A172 (cell line): ENCODE results near the gene MMP27. TPM values are rescaled to one million over a fixed set of nuclear protein-coding genes. Genes with fewer than 3 reads are reported as not detected.
A peak's percentile ranks its signal among the peaks of the same experiment; 100 is the strongest.

Experiments used
- DNase-seq: peaks from one replicate; pipeline ENCODE4 v3.0.0-alpha.2; 2015; ENCODE audit warnings: low spot score
- total RNA-seq: library from RNA; depleted of rRNA; stranded (reverse); fragments of >200 nt; shearing (Covaris generic); gene quantifications from 2 replicates; pipeline ENCODE4 v1.2.3, GENCODE V29; 2014

Gene MMP27
- total RNA-seq, 1 experiment from 2014 or later: not detected

DNA sequence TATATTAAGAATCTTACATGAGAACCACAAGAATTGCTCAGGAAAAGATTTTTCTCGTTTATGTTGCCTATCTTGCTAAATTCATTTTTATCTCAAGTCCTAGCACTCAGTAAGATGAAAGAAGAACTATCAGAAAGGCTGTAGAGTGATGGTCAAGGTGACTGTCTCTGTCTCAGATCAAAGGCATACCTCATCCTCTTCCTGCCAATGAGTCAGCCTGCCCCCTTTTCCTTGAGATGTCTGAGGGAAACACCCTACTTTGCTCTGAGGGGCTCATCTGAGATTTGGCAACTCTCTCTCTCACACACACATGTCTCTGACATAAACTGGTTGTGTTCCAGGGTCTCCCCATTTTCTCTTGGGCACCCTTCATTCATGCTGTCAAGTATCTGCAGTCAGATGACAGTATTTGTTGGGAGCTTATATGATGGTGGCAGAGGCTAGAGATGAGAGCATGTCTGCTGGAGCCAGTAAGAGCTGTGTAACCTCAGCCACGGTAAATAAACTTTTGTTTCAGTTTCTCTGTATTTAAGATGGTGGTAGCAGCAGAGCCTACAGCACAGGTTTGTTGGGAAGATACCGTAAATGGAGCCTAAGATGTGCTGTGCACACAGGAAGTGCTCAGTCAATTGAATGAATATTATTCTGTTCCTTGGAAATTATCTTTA, 1.6 kb downstream of the MMP27 start:
- no peak for DNase-seq

DNA sequence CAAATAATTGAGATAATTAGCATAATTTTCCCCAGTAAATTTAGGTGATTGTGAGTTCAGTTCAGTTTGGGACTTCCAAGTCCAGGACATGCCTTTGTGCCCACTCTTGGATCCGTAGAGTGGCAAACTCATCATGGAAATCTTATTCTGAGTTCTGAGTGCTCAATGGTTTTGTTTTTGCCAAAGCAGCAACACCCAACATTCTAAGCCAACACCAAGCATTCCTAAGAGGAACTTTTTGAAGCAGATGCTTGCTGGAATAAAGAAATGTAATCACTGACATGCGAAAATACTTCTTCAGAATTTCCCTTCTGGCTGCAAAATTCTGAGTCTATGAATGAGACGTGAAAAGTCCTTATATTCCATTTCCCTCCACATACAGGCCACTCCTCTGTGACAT, 10.4 kb downstream of the MMP27 start:
- DNase-seq: no peak

DNA sequence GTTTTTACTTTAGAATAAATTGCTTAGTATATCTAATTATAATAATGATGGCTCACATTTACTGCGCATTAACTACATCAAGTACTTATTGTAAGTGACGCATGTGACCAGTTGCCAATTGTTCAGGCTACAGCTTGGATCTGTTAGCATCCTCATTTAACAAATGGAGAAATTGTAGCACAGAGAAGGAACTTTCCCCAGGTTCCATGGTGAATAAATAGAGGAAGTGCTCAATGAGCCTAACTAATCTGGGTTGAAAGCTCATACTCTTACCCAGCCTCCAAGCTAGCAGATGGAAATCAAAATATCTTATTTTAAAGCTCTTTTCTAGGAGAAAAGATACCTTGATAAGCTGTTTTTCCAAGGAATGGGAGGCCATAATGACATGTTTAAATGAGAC, 19.8 kb downstream of the MMP27 start:
- DNase-seq: no peak

DNA sequence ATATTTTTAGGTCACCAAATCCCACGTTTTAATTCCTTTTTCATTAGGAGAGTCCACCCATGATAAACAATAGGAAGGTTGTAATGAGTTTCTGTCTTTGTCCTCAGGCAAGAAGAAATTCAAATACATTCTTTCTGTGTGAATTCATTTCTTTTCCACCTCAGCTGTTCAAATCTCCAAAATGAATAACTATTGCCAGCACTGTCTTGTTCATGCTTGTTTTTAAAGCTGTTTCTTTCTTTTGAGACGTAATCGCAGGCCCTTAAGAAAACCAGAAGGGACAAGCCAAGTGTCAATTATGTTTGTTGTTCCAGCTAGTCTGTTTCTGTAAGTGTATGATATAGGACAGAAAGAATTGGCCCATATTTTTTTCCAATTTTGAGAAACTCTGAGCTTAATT, 20.2 kb downstream of the MMP27 start:
- DNase-seq: no peak

DNA sequence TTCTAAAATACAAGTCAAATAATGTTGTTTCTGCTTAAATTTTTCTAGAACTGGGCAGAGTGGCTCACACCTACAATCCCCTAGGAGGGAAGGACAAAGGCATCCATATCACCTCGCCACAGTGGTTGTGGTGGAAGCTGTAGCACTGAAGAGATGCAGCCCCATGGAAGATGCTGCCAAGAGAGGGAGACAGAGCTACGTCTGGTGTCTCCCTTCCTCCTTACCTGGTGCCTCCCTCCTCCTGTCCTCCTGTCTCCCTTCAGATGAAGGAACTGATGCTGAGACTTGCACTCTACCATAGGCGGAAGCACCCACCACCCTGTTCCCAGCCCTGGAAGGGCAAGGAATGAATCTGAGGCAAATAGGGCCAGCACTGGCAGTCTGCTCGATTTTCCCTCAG, 22.3 kb downstream of the MMP27 start:
- DNase-seq: no peak

DNA sequence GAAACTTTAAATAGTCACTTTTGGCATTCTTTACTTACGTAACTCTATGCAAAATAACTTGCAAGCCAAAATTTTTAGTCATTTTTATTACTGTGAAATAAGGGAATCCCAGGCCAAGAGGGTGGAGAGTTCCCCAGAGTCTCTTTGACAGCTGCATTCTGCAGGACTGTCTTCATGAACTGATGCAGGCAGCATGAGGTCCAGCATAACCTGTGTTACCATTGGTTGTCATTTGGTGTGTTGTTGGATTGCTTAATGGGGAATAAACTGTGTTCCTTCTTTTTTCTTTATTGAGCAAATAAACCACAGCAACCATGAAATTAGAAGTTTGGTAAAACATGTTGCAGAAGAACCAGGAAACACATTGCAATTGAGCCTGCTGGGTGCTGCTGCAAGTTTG, 24.6 kb downstream of the MMP27 start:
- DNase-seq: no peak

DNA sequence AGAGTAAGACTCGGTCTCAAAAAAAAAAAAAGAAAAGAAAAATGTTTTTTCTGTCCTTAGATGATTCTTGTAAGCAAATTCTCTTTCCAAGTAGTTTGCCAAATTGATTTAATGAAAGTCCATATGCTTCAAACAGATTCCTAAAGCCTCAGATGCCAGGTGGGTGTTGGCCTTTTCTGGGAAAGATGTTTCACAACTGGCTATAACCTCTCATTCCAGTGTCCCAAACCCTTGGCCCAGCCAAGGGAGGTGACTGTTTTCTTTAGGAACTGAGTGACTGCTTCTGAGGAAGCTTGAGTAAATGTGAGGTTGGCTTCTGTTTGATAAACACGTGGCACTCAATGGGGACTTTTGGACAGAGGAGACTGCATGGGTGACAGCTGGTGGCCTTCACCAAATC, 27.5 kb downstream of the MMP27 start:
- no peak for DNase-seq

DNA sequence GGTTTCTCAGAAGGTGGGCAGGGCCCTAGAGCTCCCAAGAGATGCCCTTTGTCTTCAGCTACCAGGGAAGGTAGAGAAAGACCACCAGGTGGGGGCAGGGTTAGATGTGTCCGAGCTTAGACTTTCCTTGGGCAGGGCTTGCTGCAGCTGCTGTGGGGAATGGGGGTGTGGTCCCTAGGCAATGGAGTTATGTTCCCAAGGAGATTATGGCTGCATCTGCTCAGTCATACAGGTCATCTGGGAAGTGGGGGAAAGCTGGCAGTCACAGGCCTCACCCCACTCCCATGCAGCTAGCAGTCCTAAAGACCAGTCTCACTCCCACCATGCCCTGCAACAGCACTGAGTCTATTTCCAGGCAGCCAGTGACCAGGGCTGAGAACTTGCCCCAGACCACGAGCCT, 29.5 kb downstream of the MMP27 start:
- DNase-seq: no peak

DNA sequence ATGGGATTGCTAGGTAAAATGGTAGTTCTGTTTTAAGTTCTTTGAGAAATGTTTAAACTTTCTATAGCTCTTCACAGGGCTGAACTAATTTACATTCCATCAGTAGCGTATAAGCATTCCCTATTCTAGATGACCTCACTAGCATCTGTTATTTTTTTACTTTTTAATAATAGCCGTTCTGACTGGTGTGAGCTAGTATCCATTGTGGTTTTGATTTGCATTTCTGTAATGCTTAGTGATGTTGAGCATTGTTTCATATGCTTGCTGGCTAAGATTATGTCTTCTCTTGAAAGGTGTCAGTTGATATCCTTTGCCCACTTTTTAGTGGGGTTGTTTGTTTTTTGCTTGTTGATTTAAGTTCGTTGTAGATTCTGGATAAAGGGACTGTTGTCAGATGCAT, 35.9 kb downstream of the MMP27 start:
- no peak for DNase-seq

DNA sequence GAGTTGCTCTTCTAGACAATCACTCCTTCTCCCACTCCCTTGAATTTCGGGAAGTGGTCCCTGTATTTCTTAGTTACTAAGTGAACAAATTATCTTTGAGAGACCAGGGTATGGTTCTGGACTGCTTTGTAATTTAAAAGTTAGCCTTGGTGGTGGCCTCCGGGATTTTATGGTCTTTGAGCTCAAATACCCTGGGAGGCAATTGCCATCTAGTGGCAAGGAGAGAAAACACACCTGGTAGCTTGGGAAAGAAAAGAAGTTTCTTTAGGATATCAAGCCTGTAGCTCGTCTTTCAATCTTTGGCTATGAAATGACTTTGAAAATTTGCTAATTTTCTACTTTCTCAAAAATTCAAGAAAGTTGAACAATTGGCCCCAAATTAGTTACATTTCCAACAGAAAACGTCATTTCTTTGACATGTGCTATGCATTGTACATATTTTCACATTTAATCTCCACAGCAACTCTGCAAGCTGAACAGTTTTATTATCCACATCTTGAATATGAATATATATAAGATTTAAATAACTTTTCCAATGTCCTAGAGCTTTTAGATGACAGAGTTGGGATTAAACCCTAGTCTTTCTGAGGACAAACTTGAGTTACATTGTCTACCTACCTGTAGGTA, 39.1 kb downstream of the MMP27 start:
- peak; percentile 13 for DNase-seq

DNA sequence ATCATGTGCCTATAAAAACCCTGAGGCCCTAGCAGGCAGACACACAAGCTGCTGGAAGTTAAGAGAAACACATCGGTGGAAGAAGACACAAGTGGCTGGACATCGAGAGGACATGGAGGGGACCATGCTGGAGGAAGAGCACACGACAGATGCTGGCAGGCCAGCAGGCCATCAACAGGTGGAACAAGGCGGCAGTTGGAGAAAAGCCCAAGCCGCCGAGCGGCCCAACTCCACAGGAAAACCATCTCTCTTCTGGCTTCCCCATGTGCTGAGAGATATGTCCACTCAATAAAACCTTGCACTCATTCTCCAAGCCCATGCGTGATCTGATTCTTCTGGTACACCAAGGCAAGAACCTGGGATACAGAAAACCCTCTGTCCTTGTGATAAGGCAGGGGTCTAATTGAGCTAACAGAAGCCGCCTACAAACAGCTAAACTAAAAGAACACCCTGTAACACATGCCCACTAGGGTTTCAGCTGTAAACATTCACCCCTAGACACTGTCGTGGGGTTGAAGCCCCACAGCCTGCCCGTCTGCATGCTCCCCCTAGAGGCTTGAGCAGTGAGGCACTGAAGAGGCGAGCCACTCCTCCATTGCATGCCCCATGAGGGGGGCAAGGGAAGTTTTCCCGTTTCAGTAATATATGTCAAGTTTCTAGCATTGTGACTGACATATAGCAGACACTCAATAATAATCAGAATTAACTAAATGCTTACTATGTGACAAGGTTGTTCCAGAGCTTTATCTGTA, 41.4 kb downstream of the MMP27 start:
- no peak for DNase-seq

DNA sequence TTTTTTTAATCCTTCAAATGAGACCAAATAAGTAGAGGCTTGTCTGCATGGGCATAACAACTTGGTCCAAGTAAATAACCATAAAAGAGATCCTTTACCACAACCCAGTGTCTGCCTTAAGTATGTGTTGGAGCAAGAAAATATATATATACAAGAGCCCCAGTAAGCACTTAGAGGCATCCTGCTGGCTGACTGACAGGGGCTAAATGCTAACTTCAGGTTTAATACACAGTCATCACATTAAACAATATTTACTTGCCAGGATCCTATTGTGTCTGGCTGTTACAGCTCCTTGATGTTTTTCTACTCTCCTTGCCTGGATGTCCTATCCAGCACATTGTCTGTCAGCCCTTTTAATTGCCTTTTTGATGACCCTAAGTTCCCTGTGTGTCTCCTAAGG, 43.0 kb downstream of the MMP27 start:
- no peak for DNase-seq

DNA sequence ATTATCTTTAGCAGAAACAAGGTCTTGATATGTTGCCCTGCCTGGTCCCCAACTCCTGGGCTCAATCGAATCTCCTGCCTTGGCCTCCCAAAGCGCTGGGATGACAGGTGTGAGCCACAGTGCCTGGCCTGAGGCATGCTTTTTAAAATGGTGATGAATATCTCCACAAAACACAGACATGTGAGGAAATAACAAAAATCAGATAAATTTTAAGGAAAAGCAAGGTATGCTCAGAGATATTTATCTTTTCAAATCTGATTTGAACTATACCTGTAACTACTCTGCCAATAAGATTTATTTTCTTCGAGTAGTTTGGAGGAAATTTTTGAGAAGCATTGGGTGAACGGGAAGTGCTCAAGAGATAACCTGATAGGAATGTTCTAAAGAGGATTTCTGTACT, 44.5 kb downstream of the MMP27 start:
- DNase-seq: no peak

DNA sequence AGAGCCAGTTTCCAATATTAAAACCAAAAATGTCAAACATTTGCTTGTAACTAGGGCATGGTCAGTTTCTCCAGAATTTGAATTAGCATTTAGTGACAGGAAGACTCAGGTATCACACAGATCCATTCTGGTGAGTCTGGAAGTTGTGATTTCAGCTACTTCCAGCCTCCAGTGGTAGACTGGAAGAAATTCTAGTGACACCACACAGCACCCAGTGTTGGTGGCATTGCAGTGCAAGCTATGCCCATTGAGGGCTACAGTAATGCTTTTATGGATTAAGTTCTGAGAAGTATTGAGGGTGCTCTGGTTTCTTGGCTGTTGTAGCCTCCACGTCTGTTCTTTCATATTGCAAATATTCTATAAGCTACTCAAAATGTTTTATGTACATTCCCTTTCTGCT, 49.0 kb downstream of the MMP27 start:
- DNase-seq: no peak

DNA sequence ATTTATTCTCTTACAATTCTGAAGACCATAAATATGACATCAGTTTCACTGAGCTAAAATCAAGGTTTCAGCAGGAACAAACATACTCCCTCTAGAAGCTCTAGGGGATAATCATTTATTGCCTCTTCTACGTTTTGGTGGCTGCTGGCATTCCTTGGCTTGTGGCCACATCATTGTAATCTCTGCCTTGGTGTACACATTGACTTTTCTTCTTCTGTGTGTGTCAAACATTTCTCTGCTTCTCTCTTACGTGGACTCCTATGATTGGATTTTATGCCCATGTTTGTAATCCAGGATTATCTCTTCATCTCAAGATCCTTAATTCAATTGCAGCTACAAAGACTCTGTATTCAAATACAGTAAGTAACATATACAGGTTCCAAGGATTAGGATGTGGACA, 50.0 kb downstream of the MMP27 start:
- no peak for DNase-seq

DNA sequence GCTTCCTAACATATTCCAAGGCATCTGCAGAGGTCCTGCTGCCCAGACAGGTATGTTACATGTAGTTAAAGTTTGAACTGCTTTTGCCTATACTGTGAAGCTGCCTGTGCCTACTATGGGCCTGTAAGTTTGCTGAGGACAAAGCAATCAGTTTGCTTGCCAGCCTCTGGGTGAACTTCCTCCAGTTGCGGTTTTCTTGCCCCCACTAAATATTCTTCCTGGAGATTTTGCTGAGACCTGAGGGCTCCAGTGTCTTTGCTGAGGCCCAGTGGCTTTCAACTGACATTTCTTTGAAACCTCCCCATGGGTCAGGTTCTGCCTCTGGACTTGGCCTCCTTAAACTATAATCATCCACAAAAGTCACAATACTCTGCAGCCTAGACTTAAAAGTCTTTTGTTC, 50.8 kb downstream of the MMP27 start:
- no peak for DNase-seq

DNA sequence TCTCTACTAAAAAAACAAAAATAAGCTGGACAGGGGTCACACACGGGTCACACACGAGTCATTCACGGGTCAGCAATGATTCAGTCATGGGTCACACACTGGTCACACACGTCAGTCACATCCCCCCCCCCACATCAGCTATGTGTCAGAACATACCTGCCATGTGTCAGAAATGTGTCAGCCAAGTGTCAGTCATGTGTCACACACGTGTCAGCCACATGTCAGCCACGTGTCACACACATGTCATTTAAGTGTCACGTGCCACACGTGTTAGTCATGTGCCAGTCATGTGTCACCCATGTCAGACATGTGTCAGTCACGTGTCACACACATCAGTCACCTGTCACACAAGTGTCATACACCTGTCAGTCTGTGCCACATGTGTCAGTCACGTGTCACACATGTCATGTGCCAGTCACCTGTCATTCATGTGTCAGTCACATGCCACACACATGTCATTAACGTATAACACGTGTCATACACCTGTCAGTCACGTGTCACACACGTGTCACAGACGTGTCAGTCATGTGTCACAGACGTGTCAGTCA, 51.8 kb downstream of the MMP27 start:
- no peak for DNase-seq

DNA sequence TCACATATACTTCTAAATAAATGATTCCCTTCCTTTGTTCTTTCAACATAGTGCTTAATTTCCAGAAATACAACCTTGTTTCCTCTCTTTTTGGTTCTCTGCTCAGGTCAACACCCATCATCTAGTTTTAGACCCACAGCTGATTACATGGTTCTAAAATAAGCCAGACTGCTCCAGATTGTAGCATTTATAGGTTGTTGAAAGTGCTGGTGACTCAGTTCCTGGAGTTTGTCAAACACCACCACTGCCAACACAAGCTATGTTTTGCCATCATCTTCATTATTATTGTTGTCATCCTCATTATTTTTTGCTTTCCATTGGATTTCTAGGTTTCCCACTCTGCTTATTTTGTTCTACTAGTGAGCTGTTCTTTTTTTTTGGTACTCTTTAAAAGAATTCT, 58.1 kb downstream of the MMP27 start:
- DNase-seq: no peak

DNA sequence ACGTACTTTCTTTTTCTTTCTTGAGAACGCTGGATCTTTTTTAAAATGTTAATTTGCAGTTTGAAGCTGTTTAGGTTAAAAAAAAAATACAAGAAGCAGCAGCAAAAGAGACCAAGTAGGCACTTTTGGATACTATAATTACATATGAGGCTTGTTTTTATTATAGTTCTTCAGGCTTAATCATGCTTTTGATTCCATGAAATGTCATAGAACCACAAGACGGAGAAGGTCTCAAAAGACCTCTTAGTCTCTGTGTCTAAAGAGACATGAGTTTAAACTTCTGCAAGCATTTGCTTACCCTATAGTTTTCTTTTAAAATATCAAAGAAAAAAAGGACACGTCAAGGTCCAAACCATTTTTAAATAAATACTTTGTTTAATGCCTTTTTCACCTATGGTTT, 61.6 kb downstream of the MMP27 start:
- no peak for DNase-seq
